Measurements from ENCODE around the gene GOLGA6D. TPM values are rescaled to one million over a fixed set of nuclear protein-coding genes. Genes with fewer than 3 reads are reported as not detected.
"Not testable (repeated sequence)": the region's sequence is repeated elsewhere in the genome, so short reads cannot be mapped to it uniquely, and the experiment has no call there.

Gene GOLGA6D
- total and polyA plus RNA-seq, 2 of the 8 experiments (the other 6 are each of a cell fraction or from before 2014, with no cell fraction given), result 0.27 to 0.69 TPM

GRCh38 chr15:75258034-75258433 is 24.6 kb upstream of the GOLGA6D start, which contains the start of gene GOLGA6C:
Gene GOLGA6C (plus strand): TSS chr15:75258334. CDS start chr15:75258599, 265 bp downstream.
- FAIRE-seq, result not testable (repeated sequence)
- WGBS, 2 experiments (ENCODE audit: extremely low coverage in 1 of 2, insufficient coverage in 1 of 2, insufficient read length in 1 of 2, insufficient replicate concordance in 2 of 2, low coverage in 1 of 2, low lambda C conversion rate in 2 of 2, missing lambda C conversion rate in 1 of 2), result no CpG with 5 or more reads among the region's 2 CpGs

DNA sequence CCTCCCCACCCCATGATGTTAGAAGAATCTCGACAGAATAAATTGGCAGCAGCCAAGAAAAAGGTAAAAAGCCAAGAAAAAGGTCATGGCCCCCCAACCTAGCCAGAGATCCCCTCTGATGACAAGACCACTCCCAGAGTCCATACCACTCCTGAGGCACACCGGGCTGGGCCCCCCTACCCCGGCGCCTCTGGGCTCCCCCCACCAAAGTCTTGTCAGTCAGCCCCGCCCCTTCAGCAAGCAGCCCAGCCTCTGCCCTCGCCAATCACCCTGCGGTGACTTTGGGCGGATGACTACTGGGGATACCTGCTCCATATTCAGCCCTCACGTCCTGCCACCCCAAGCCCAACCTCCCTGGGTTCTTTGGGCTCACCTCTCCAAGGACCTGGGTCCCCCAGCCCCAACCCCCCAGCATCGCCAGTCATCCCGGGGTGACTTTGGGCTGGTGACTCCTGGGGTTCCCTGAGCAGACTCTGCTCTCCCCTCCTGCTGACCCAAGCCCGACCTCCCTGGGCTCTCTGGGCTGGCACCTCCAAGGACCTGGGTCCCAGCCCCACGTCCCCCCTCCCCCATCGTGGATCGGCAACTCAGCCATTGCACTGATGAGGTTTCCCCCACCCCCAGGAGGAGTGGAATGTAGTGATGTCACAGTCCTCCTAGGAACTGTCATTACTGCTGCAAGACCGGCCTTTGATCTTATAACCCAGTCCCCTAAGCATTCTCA is 23.9 kb upstream of the GOLGA6D start:
- H2BK12ac ChIP-seq (ENCODE audit: low read depth, low read length); POLR2A ChIA-PET (ENCODE audit: partially characterized antibody); H2AK5ac ChIP-seq (ENCODE audit: low read depth, low read length); H3K79me2 ChIP-seq (ENCODE audit: control insufficient read depth in 1 of 2, insufficient read depth in 2 of 2, low read length in 2 of 2); H3K23ac ChIP-seq (ENCODE audit: insufficient read length); H3K4me3 ChIP-seq (ENCODE audit: extremely low read depth in 1 of 4, insufficient read depth in 2 of 4, low read depth in 3 of 4, low read length in 4 of 4); CTCF ChIA-PET (ENCODE audit: partially characterized antibody); H3K4me1 ChIP-seq (replicated peaks in 1 of 4; ENCODE audit: control insufficient read depth in 3 of 4, insufficient read depth in 4 of 4, low read length in 3 of 4); FAIRE-seq; DNase-seq (ENCODE audit: low read depth in 1 of 2, low spot score in 2 of 2); H4K8ac ChIP-seq (ENCODE audit: extremely low read depth, insufficient read depth, low read length); H3K23me2 ChIP-seq (ENCODE audit: low read depth, low read length); H4K5ac ChIP-seq (ENCODE audit: insufficient read length, low read depth, low read length); H4K20me1 ChIP-seq (replicated peaks in 1 of 2; ENCODE audit: control insufficient read depth in 1 of 2, insufficient read depth in 2 of 2, low read length in 2 of 2); H2BK5ac ChIP-seq (ENCODE audit: low read depth, low read length); H2BK20ac ChIP-seq (ENCODE audit: low read length); H3K56ac ChIP-seq (replicated peaks; ENCODE audit: insufficient read length, low read depth, low read length); H3K27me3 ChIP-seq (replicated peaks in 1 of 4; ENCODE audit: control insufficient read depth in 3 of 4, extremely low read depth in 1 of 4, insufficient read depth in 3 of 4, low read length in 3 of 4); H3K36me3 ChIP-seq (ENCODE audit: control insufficient read depth in 2 of 4, insufficient read depth in 4 of 4, low read length in 3 of 4); H3K9me3 ChIP-seq (ENCODE audit: insufficient read depth in 2 of 2, low read depth in 1 of 2, low read length in 1 of 2); H3K18ac ChIP-seq (ENCODE audit: extremely low read depth, low read length); H3K79me1 ChIP-seq (ENCODE audit: low read depth, low read length); H3K14ac ChIP-seq (ENCODE audit: insufficient read length); H3K4me2 ChIP-seq (ENCODE audit: insufficient read depth in 1 of 2, low read depth in 2 of 2, low read length in 2 of 2); H2AFZ ChIP-seq (ENCODE audit: low read length); H2BK15ac ChIP-seq (ENCODE audit: low read length); H3K4ac ChIP-seq (replicated peaks; ENCODE audit: insufficient read length, low read depth, low read length); H3K9ac ChIP-seq (replicated peaks in 1 of 4; ENCODE audit: extremely low read depth in 1 of 4, low read depth in 3 of 4, low read length in 3 of 4); H3K27ac ChIP-seq (ENCODE audit: low read depth, low read length); H2BK120ac ChIP-seq (replicated peaks; ENCODE audit: low read depth, low read length); H4K91ac ChIP-seq (replicated peaks; ENCODE audit: insufficient read length, low read length): not testable (repeated sequence)
- 88% methylated on average over 4 of the region's 16 CpGs; no CpG with 5 or more reads in 1 of the 2 experiments for WGBS, 2 experiments (ENCODE audit: extremely low coverage in 1 of 2, insufficient coverage in 1 of 2, insufficient read length in 1 of 2, insufficient replicate concordance in 2 of 2, low coverage in 1 of 2, low lambda C conversion rate in 2 of 2, missing lambda C conversion rate in 1 of 2)

More at GRCh38 chr15:75258034-75258433, 24.6 kb upstream of the GOLGA6D start, which contains the start of gene GOLGA6C:
- H3K4me3 ChIP-seq (ENCODE audit: extremely low read depth in 1 of 4, insufficient read depth in 2 of 4, low read depth in 3 of 4, low read length in 4 of 4); H3K4me2 ChIP-seq (ENCODE audit: insufficient read depth in 1 of 2, low read depth in 2 of 2, low read length in 2 of 2); H3K23ac ChIP-seq (ENCODE audit: insufficient read length); H2BK15ac ChIP-seq (ENCODE audit: low read length); DNase-seq (ENCODE audit: low read depth in 1 of 2, low spot score in 2 of 2); POLR2A ChIA-PET (ENCODE audit: partially characterized antibody); H2AFZ ChIP-seq (ENCODE audit: low read length); CTCF ChIA-PET (ENCODE audit: partially characterized antibody); H3K27me3 ChIP-seq (replicated peaks in 1 of 4; ENCODE audit: control insufficient read depth in 3 of 4, extremely low read depth in 1 of 4, insufficient read depth in 3 of 4, low read length in 3 of 4); H4K8ac ChIP-seq (ENCODE audit: extremely low read depth, insufficient read depth, low read length); H3K4ac ChIP-seq (replicated peaks; ENCODE audit: insufficient read length, low read depth, low read length); H3K9ac ChIP-seq (replicated peaks in 1 of 4; ENCODE audit: extremely low read depth in 1 of 4, low read depth in 3 of 4, low read length in 3 of 4); H3K79me2 ChIP-seq (ENCODE audit: control insufficient read depth in 1 of 2, insufficient read depth in 2 of 2, low read length in 2 of 2); H3K4me1 ChIP-seq (replicated peaks in 1 of 4; ENCODE audit: control insufficient read depth in 3 of 4, insufficient read depth in 4 of 4, low read length in 3 of 4); H2BK5ac ChIP-seq (ENCODE audit: low read depth, low read length); H3K27ac ChIP-seq (ENCODE audit: low read depth, low read length); H4K91ac ChIP-seq (replicated peaks; ENCODE audit: insufficient read length, low read length); H3K23me2 ChIP-seq (ENCODE audit: low read depth, low read length); H3K9me3 ChIP-seq (ENCODE audit: insufficient read depth in 2 of 2, low read depth in 1 of 2, low read length in 1 of 2); H3K56ac ChIP-seq (replicated peaks; ENCODE audit: insufficient read length, low read depth, low read length); H3K14ac ChIP-seq (ENCODE audit: insufficient read length); H4K20me1 ChIP-seq (replicated peaks in 1 of 2; ENCODE audit: control insufficient read depth in 1 of 2, insufficient read depth in 2 of 2, low read length in 2 of 2); H3K79me1 ChIP-seq (ENCODE audit: low read depth, low read length); H3K36me3 ChIP-seq (ENCODE audit: control insufficient read depth in 2 of 4, insufficient read depth in 4 of 4, low read length in 3 of 4); H2BK12ac ChIP-seq (ENCODE audit: low read depth, low read length); H3K18ac ChIP-seq (ENCODE audit: extremely low read depth, low read length); H2BK20ac ChIP-seq (ENCODE audit: low read length); H4K5ac ChIP-seq (ENCODE audit: insufficient read length, low read depth, low read length); H2AK5ac ChIP-seq (ENCODE audit: low read depth, low read length); H2BK120ac ChIP-seq (replicated peaks; ENCODE audit: low read depth, low read length): not testable (repeated sequence)

Data from H1 (cell line).